Mucosa of stomach (tissue), 1 donor: ENCODE results near the gene TDP1.

Experiments used
- H3K27me3 ChIP-seq: one replicate; pipeline ENCODE4 v1.7.0; 2013; ENCODE audit warnings: mild to moderate bottlenecking, low read length; ENCODE audit not compliant: control insufficient read depth, insufficient read depth
- H3K36me3 ChIP-seq: one replicate; pipeline ENCODE4 v1.7.0; 2013; ENCODE audit warnings: low read length; ENCODE audit not compliant: control insufficient read depth, insufficient read depth
- H3K4me1 ChIP-seq: one replicate; pipeline ENCODE4 v1.7.0; 2013; ENCODE audit warnings: mild to moderate bottlenecking, low read length; ENCODE audit not compliant: control insufficient read depth, insufficient read depth
- H3K4me3 ChIP-seq: one replicate; pipeline ENCODE4 v1.7.0; 2013; ENCODE audit warnings: low read length
- H3K9ac ChIP-seq: one replicate; pipeline ENCODE4 v1.7.0; 2013; ENCODE audit warnings: mild to moderate bottlenecking, low read length, moderate library complexity
- H3K9me3 ChIP-seq: one replicate; pipeline ENCODE4 v1.7.0; 2013; ENCODE audit warnings: mild to moderate bottlenecking, low read length, moderate library complexity; ENCODE audit not compliant: control insufficient read depth
- donor health status: Pancreatic carcinoma.

Gene TDP1

DNA sequence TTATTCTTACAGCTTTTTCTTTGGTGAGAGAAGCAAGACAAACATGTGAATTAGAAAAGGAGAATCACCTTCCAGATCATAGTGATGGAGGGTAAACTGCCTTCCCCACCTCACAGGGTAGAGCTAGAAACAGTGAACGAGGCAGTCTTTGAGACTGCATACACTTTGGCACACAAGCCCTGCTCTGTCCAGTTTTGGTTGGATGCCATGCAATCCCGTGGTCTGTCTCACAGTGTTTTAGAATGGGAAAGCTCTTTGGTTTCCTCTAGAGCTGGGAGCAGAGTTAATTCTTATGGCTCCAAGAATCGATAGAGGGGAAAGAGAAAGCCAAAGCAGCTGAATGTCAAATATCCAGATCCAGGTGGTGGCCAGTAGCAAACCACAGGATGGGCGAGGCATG is 21.9 kb downstream of the TDP1 start:
- no peaks in the 10 kb centered on the region for H3K36me3 ChIP-seq
- no peaks in the 10 kb centered on the region for H3K9me3 ChIP-seq
- no peaks in the 10 kb centered on the region for H3K27me3 ChIP-seq
- H3K9ac ChIP-seq: no peak overlapping the region
- H3K4me1 ChIP-seq: no peaks in the 10 kb centered on the region
- no peak overlapping the region for H3K4me3 ChIP-seq

DNA sequence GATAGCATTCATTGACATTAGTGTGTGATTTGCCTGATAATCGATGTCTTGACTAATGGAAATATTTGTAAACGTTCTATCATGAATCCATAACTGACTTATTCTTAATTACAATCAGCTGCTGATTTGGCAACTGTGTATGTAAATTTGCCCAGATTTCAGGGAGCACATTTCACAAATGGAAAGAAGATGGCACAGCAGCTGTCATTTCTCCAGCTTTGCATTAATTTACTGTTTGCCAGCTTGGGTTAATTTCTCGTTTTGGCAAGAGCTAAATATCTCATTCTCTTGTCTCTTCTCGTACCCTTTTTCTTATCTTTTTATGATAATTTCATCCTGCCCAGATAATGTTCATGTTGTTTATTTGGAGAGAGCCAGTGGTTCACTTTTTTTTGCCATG is 22.9 kb downstream of the TDP1 start:
- no peak overlapping the region for H3K4me3 ChIP-seq

DNA sequence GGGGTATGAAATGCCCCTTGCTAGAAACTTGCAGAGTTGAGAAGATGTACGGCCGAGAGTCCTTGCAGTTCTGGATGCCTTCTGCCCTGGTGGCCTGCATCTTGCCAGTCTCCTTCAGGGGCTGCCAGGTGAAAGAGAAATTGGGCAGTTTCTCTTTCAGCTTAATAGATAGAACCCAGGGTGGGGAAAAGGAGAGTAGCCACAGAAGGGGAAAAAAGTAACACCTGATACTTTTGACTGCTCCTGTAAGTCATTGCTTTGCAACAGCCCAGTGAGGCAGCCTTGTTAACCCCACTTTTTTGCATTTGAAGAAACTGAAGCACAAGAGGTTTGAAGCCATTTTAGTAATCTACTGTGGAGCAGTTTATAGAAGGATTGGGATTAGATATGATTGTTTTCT is 27.6 kb downstream of the TDP1 start:
- no peaks in the 10 kb centered on the region for H3K27me3 ChIP-seq
- no peak overlapping the region for H3K9ac ChIP-seq
- H3K9me3 ChIP-seq: no peaks in the 10 kb centered on the region
- H3K4me1 ChIP-seq: no peaks in the 10 kb centered on the region
- no peak overlapping the region for H3K4me3 ChIP-seq
- H3K36me3 ChIP-seq: no peaks in the 10 kb centered on the region

More for the DNA sequence above, 22.9 kb downstream of the TDP1 start:
- Histone ChIP-seq H3K9ac (no peak overlapping the region), H3K9me3 (no peaks in the 10 kb centered on the region), H3K27me3 (no peaks in the 10 kb centered on the region), H3K4me1 (no peaks in the 10 kb centered on the region), H3K36me3 (no peaks in the 10 kb centered on the region)

DNA sequence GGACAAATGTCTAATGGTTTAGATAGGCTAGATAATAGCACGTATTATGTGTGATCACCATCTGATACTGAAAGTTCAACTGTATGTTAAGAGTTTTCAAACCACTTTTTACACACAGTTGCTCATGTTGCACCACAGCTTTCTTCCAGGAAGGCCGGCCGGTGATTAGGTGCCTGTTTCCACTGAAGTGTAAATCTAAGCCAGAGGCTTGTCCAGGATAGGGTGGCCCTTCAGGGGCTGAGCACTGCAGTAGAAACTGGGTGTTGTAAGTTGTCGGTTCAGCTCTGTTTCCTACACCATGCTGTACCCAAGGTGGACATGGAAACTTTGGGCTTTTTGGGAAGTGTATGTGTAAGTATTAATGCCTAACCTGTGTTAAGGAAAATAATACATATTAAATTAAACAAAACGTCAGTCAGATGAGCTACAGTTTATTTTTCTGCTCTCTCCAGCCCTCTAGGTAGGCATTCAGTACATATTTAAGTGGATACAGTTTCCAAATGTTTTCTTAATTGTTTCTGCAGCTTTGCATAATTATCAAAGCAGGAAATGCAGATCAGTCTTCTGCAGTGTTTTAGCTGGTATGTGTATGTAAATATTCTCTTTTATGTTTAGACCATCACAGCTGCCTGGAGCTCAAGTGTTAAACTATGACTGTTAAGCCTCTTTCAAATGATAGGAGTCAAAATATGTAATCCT is 30.9 kb downstream of the TDP1 start:
- H3K9me3 ChIP-seq: no peaks in the 10 kb centered on the region
- no peaks in the 10 kb centered on the region for H3K4me1 ChIP-seq
- no peak overlapping the region for H3K4me3 ChIP-seq
- no peaks in the 10 kb centered on the region for H3K27me3 ChIP-seq
- H3K9ac ChIP-seq: no peak overlapping the region
- H3K36me3 ChIP-seq: no peaks in the 10 kb centered on the region

DNA sequence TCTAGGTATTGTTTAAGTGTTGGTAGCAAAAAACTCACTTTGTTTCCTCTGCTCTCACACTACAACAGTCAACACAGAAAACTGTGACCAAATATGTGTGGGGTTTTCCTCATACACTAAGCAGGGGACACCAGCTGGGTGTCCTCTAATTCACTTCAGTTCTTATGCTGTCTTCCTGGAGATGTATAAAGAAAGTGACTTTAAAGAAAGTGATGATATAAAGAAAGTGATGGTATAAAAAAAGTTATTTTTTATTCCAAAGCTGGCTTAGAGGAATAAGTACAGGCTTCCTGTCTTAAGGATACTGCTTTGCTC is 31.4 kb downstream of the TDP1 start:
- H3K9ac ChIP-seq: no peak overlapping the region
- no peaks in the 10 kb centered on the region for H3K4me1 ChIP-seq
- H3K36me3 ChIP-seq: no peaks in the 10 kb centered on the region
- no peaks in the 10 kb centered on the region for H3K27me3 ChIP-seq
- no peak overlapping the region for H3K4me3 ChIP-seq
- no peaks in the 10 kb centered on the region for H3K9me3 ChIP-seq

DNA sequence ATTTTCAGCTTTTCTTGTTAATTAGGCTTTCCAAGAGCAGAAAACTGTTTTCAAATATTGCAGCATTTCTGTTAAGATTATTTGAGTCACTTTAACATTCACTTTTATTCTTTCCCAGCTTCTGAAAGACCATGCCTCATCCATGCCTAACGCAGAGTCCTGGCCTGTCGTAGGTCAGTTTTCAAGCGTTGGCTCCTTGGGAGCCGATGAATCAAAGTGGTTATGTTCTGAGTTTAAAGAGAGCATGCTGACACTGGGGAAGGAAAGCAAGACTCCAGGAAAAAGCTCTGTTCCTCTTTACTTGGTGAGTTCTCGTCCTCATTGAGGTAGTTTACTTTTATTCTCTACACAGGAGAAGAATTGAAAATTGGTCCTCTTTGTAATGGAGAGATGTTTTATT is 33.1 kb downstream of the TDP1 start:
- Histone ChIP-seq H3K9ac (no peak overlapping the region), H3K4me1 (no peaks in the 10 kb centered on the region), H3K4me3 (no peak overlapping the region), H3K36me3 (no peaks in the 10 kb centered on the region), H3K9me3 (no peaks in the 10 kb centered on the region), H3K27me3 (no peaks in the 10 kb centered on the region)

DNA sequence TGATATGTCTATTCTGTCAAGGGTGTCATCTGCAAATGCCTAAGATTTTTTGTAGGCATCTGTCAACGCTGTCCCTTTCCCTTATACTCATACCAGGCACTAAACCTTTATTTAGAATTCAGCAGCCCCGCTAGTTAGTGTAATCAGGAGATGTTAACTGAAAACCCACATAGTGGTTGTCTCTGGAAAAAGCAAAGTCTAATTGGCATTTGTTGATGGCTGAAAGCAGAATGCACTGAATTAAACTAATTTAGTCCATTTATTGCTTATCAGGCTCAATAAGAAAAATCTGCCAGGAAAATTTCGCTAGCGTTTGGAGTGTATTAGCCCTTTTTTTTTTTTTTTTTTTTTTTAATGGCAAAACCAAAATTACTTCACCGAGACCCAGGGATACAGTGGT is 34.5 kb downstream of the TDP1 start:
- H3K27me3 ChIP-seq: no peaks in the 10 kb centered on the region
- no peaks in the 10 kb centered on the region for H3K4me1 ChIP-seq
- no peak overlapping the region for H3K9ac ChIP-seq
- no peaks in the 10 kb centered on the region for H3K9me3 ChIP-seq
- no peak overlapping the region for H3K4me3 ChIP-seq
- H3K36me3 ChIP-seq: no peaks in the 10 kb centered on the region

DNA sequence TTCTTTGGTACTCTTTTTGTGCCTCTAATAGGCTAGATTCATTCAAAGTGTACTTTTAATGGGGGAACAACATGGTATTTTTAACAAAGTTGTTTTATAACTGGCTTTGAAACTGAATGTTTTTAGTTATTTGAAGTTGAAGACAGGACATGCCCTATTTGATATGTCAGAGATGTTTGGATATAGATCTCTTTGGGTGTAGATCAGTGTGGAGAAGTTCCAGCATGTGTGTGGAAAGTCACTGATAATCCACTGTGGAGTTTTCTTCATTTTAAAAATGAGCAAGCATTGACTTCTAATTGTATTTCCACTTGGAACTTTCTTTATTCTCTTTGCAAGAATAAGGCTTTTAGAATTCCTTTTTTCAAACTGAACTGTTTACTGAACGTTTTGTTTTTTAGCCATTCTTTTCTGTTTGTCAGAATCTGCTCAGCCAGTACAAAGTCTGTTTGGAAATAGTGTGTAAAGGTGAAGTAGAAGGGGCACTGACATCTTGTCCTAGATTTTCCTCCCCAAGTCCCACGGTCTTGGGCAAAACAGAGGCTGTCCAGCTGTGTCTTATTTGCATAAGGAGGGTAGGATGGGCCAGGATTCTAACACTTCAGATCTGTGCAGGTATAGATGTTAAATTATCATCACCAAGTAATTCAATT is 35.0 kb downstream of the TDP1 start:
- H3K4me1 ChIP-seq: no peaks in the 10 kb centered on the region

DNA sequence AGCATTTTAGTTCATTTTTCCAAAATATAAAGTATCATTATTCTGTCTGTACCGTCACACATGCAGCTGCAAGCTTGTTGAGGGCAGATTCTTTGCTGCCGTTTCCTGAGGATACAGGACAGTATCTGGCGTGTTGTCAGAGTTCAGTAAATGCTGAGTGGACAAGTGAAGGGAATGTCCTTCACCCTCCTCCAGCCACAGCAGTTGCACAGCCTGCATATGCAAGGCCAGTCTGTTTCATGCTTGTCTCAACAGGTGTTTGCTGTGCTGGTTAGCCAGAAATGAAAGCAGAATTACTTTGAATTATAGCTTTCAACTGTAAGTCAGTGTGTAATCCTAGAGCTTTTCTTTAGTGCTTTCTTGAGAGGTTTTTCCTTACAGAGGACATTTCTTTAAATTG is 36.5 kb downstream of the TDP1 start:
- Histone ChIP-seq H3K9me3 (no peaks in the 10 kb centered on the region), H3K4me1 (no peaks in the 10 kb centered on the region), H3K27me3 (no peaks in the 10 kb centered on the region), H3K36me3 (no peaks in the 10 kb centered on the region), H3K4me3 (no peak overlapping the region), H3K9ac (no peak overlapping the region)

More for the DNA sequence above, 35.0 kb downstream of the TDP1 start:
- Histone ChIP-seq H3K27me3 (no peaks in the 10 kb centered on the region), H3K9me3 (no peaks in the 10 kb centered on the region), H3K36me3 (no peaks in the 10 kb centered on the region), H3K4me3 (no peak overlapping the region), H3K9ac (no peak overlapping the region)

DNA sequence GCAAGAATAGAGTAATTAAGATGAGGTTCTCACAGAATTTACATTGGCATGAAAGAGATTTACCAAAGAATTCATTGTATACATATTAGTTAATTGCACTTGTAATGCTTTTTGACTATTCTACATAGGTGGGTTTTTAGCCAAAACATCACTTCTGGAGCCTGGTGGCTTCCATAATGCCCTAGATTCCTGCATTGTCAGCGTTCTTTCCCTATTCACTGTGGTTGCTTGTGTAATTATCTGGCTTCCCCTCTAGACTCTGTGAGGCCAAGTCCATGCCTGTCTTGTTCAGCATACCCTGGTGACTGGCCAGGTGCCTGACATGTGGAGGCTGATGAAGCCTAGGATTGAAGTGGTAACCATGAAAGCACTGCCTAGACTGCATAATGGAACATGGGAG is 41.2 kb downstream of the TDP1 start:
- Histone ChIP-seq H3K27me3 (no peaks in the 10 kb centered on the region), H3K4me1 (no peaks in the 10 kb centered on the region), H3K9ac (no peak overlapping the region), H3K36me3 (no peaks in the 10 kb centered on the region), H3K9me3 (no peaks in the 10 kb centered on the region), H3K4me3 (no peak overlapping the region)

DNA sequence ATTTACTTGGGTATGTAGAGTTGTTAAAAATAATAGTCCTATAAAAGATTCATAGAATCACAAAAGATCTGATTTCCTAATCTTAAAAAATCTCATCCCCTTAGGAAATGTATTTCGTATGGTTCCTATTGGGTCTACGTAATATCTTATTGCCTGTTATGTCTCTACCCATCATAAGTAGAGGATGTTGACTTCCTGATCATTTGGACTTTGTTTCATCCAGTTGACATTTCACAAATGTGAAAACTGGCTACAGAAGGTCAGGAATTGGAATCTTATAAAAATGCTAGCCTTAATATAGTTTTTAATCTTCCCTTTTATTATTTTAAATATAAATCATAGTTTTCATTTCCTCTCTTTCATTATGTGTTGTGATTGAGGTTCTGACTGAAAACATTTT is 45.2 kb downstream of the TDP1 start:
- Histone ChIP-seq H3K27me3 (no peaks in the 10 kb centered on the region), H3K4me1 (no peaks in the 10 kb centered on the region), H3K36me3 (no peaks in the 10 kb centered on the region), H3K9me3 (no peaks in the 10 kb centered on the region), H3K4me3 (no peak overlapping the region), H3K9ac (no peak overlapping the region)

DNA sequence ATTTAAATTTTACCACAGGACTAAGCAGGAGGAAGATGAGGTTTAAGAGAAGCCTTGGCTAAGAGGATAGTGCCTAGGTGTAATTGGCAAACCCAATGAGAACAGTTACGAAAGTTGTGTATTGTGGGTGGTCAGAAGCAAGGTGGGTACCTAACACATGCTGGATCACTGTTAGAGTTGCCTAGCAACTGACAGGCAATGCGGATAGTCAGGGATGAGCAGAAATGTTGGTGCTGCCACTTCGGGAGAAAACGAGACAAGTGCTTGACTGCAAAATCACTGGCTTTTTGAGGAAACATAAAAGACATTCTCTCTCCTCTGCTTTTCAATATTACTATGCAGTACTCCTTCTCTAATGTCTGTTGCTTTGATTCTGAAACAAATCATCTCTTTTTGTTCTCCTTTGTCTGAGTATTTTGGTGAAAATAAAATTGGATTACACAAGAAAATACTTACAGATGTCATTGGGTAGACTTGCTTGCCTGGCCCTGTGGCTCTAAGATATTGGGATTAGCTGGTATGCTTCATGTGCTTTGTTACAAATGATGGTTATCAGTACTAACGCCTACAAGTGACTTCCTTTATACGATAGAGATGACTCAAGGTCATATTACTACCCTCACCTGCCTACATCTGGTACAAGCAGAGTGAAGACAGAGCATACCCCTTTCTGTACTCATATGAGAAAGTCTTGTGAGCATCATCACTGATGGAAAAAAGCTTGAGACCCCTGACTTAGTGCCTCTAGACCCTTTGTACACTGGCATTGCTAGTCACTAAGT is 48.0 kb downstream of the TDP1 start:
- Histone ChIP-seq H3K27me3 (no peaks in the 10 kb centered on the region), H3K36me3 (no peaks in the 10 kb centered on the region)

More for the DNA sequence above, 48.0 kb downstream of the TDP1 start:
- Histone ChIP-seq H3K4me3 (no peak overlapping the region), H3K9me3 (no peaks in the 10 kb centered on the region), H3K4me1 (no peaks in the 10 kb centered on the region), H3K9ac (no peak overlapping the region)
